HepG2 (cell line): ENCODE measurements around the gene MED4. TPM values are rescaled to one million over a fixed set of nuclear protein-coding genes. Genes with fewer than 3 reads are reported as not detected.
A peak's percentile ranks its signal among the peaks of the same experiment; 100 is the strongest.

Experiments used
- ATAD3A ChIP-seq: sonication (generic); formaldehyde crosslinking; IDR thresholded peaks from 2 replicates; pipeline ENCODE4 v1.4.0; 2020; ENCODE audit warnings: missing genetic modification reagents
- GTF3A ChIP-seq: sonication (generic); formaldehyde crosslinking; conservative IDR thresholded peaks from 2 replicates; pipeline ENCODE4 v1.4.0; 2020; ENCODE audit warnings: mild to moderate bottlenecking, missing genetic modification reagents
- MYC ChIP-seq: sonication (generic); formaldehyde crosslinking; IDR thresholded peaks from 2 replicates; pipeline ENCODE4 v1.9.0; 2021; ENCODE audit warnings: missing genetic modification reagents, borderline replicate concordance
- PAF1 ChIP-seq: IDR thresholded peaks from 2 replicates; pipeline ENCODE4 v1.6.1; 2016; ENCODE audit warnings: missing genetic modification reagents, missing compliant biosample characterization
- SP1 ChIP-seq, 2 experiments: fragments of 450-650 bp in 1 of 2; sonication (generic) in 1 of 2; formaldehyde crosslinking in 1 of 2; IDR thresholded peaks; 2 replicates each; pipeline versions ENCODE4 v1.4.0 to v1.6.1; 2016 to 2020; ENCODE audit warnings: missing genetic modification reagents in 1 of 2
- TGIF2 ChIP-seq: IDR thresholded peaks from 2 replicates; pipeline ENCODE4 v1.6.1; 2016; ENCODE audit warnings: control low read depth, missing compliant biosample characterization
- ZBTB8A ChIP-seq: sonication (generic); formaldehyde crosslinking; IDR thresholded peaks from 2 replicates; pipeline ENCODE4 v1.4.0; 2020; ENCODE audit warnings: mild to moderate bottlenecking, low read depth, missing genetic modification reagents, borderline replicate concordance
- ZNF138 ChIP-seq: sonication (generic); formaldehyde crosslinking; IDR thresholded peaks from 2 replicates; pipeline ENCODE4 v1.5.0; 2020; ENCODE audit warnings: mild to moderate bottlenecking, low read depth, missing genetic modification reagents
- ZNF660 ChIP-seq: sonication (generic); formaldehyde crosslinking; IDR thresholded peaks from 2 replicates; pipeline ENCODE4 v1.5.1; 2020; ENCODE audit warnings: mild to moderate bottlenecking, low read depth, missing genetic modification reagents, borderline replicate concordance
- ZNF775 ChIP-seq: sonication (generic); formaldehyde crosslinking; IDR thresholded peaks from 2 replicates; pipeline ENCODE4 v1.4.0; 2020; ENCODE audit warnings: missing genetic modification reagents, mild to moderate bottlenecking, moderate library complexity, borderline replicate concordance
- ZNF780A ChIP-seq: sonication (generic); formaldehyde crosslinking; IDR thresholded peaks from 2 replicates; pipeline ENCODE4 v1.8.0; 2022; ENCODE audit warnings: mild to moderate bottlenecking, missing genetic modification reagents, moderate library complexity
- polyA plus RNA-seq, 8 experiments: library from polyadenylated mRNA; depleted of rRNA in 3 of 8; stranded (reverse) in 7 of 8; unstranded in 1 of 8; fragments of >200 nt; fragmentation: Illumina TruSeq in 4 of 8; extraction: Trizol in 4 of 8; gene quantifications; 2 replicates each; pipeline versions ENCODE4 v1.2.1 to v1.2.3, GENCODE V29; 2011 to 2016; ENCODE audit warnings: low read depth in 4 of 8, missing spikeins in 1 of 8, mixed read lengths in 1 of 8; ENCODE audit not compliant: insufficient read depth in 1 of 8
- total RNA-seq, 5 experiments: library from RNA; depleted of rRNA; stranded (reverse); fragments of >200 nt; fragmentation: Illumina TruSeq; extraction: Trizol; gene quantifications; 2 replicates each; pipeline ENCODE4 v1.2.3, GENCODE V29; 2016; ENCODE audit warnings: low read depth in 1 of 5
- TF ChIP-seq, protein P1 (sequence below): sonication (generic); formaldehyde crosslinking; IDR thresholded peaks from 2 replicates; pipeline ENCODE4 v1.4.0; 2020; ENCODE audit warnings: missing genetic modification reagents
- TF ChIP-seq, protein P2 (sequence below): conservative IDR thresholded peaks from 2 replicates; pipeline ENCODE4 v1.6.1; 2018; ENCODE audit warnings: missing genetic modification reagents
- TF ChIP-seq, protein P3 (sequence below): sonication (generic); formaldehyde crosslinking; IDR thresholded peaks from 2 replicates; pipeline ENCODE4 v1.4.0; 2020; ENCODE audit warnings: missing genetic modification reagents
- TF ChIP-seq, protein P4 (sequence below): sonication (generic); formaldehyde crosslinking; IDR thresholded peaks from 2 replicates; pipeline ENCODE4 v1.8.0; 2022; ENCODE audit warnings: missing genetic modification reagents, mild to moderate bottlenecking, borderline replicate concordance
- TF ChIP-seq, protein P5 (sequence below): sonication (generic); formaldehyde crosslinking; IDR thresholded peaks from 2 replicates; pipeline ENCODE4 v1.5.1; 2020; ENCODE audit warnings: missing genetic modification reagents, mild to moderate bottlenecking, borderline replicate concordance
- TF ChIP-seq, protein P6 (sequence below): sonication (generic); formaldehyde crosslinking; conservative IDR thresholded peaks from 2 replicates; pipeline ENCODE4 v1.4.0; 2020; ENCODE audit warnings: missing genetic modification reagents

The MED4 gene
- total and polyA plus RNA-seq, 2 of the 13 experiments (the other 11 are each of a cell fraction or from before 2014, with no cell fraction given): 49.4 to 57.8 TPM

DNA sequence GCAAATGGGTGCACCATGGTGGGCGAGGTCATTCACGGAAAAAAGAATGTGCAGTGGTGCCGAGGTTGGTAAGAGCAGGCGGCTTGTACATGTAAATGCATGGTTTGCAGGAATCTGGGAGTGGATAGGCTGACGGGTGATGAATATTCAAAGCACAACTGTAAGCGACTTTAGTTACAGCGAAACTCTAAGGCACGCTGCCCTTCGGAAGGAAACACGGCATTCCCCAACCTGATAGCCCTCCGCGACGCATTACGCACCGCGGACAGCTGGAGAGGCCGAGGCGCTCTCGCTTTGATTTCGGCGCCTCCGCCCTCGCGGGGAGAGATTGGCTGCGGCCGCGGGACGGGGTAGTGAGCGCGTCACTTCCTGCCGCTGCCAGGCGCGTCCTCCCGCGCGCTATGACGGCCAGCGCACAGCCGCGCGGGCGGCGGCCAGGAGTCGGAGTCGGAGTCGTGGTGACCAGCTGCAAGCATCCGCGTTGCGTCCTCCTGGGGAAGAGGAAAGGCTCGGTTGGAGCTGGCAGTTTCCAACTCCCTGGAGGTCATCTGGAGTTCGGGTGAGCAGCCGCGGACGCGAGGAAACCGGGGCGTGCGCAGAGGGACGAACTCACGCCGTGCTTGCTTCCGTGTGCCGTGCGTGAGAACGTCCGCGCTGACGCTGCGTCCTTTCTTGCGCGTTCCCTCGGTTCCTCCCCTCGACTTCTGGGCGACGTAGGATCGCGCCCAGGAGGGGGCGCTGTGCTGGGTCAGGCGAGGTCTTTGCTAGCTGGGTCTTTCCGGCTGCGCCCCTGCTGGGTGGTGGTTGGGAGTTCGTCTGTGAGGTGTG lies 57.3 kb downstream of the MED4 start, which contains the start of gene NUDT15 (continued):
- TF ChIP-seq ATAD3A (CRISPR knock-in tag) (0 out of 2 replicates have a peak, but pooled peaks have one; percentile 59), ZBTB8A (CRISPR knock-in tag) (0 out of 2 replicates have a peak, but pooled peaks have one; percentile 79), TGIF2 (CRISPR knock-in tag) (peak; percentile 97), GTF3A (CRISPR knock-in tag) (peak; percentile 76; the same call in 1 of the 2 replicates), PAF1 (CRISPR knock-in tag) (no peak; the same call in 1 of the 2 replicates), ZNF780A (no peak), ZNF138 (peak; percentile 89), ZNF660 (CRISPR knock-in tag) (no peak; the same call in 1 of the 2 replicates), ZNF775 (0 out of 2 replicates have a peak, but pooled peaks have one; percentile 68), SP1 (IDR thresholded peaks at IDR 0.05) (no peak), SP1 (CRISPR knock-in tag; IDR thresholded peaks at IDR 0.05) (peak; percentile 68), MYC (CRISPR knock-in tag) (peak; percentile 97)
- TF ChIP-seq, protein P1, sequence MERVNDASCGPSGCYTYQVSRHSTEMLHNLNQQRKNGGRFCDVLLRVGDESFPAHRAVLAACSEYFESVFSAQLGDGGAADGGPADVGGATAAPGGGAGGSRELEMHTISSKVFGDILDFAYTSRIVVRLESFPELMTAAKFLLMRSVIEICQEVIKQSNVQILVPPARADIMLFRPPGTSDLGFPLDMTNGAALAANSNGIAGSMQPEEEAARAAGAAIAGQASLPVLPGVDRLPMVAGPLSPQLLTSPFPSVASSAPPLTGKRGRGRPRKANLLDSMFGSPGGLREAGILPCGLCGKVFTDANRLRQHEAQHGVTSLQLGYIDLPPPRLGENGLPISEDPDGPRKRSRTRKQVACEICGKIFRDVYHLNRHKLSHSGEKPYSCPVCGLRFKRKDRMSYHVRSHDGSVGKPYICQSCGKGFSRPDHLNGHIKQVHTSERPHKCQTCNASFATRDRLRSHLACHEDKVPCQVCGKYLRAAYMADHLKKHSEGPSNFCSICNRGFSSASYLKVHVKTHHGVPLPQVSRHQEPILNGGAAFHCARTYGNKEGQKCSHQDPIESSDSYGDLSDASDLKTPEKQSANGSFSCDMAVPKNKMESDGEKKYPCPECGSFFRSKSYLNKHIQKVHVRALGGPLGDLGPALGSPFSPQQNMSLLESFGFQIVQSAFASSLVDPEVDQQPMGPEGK (CRISPR knock-in tag): no peak; the same call in 1 of the 2 replicates
- TF ChIP-seq, protein P2, sequence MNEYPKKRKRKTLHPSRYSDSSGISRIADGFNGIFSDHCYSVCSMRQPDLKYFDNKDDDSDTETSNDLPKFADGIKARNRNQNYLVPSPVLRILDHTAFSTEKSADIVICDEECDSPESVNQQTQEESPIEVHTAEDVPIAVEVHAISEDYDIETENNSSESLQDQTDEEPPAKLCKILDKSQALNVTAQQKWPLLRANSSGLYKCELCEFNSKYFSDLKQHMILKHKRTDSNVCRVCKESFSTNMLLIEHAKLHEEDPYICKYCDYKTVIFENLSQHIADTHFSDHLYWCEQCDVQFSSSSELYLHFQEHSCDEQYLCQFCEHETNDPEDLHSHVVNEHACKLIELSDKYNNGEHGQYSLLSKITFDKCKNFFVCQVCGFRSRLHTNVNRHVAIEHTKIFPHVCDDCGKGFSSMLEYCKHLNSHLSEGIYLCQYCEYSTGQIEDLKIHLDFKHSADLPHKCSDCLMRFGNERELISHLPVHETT (CRISPR knock-in tag): peak; percentile 86
- TF ChIP-seq, protein P3, sequence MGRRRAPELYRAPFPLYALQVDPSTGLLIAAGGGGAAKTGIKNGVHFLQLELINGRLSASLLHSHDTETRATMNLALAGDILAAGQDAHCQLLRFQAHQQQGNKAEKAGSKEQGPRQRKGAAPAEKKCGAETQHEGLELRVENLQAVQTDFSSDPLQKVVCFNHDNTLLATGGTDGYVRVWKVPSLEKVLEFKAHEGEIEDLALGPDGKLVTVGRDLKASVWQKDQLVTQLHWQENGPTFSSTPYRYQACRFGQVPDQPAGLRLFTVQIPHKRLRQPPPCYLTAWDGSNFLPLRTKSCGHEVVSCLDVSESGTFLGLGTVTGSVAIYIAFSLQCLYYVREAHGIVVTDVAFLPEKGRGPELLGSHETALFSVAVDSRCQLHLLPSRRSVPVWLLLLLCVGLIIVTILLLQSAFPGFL (CRISPR knock-in tag): 0 out of 2 replicates have a peak, but pooled peaks have one; percentile 19
- TF ChIP-seq, protein P4, sequence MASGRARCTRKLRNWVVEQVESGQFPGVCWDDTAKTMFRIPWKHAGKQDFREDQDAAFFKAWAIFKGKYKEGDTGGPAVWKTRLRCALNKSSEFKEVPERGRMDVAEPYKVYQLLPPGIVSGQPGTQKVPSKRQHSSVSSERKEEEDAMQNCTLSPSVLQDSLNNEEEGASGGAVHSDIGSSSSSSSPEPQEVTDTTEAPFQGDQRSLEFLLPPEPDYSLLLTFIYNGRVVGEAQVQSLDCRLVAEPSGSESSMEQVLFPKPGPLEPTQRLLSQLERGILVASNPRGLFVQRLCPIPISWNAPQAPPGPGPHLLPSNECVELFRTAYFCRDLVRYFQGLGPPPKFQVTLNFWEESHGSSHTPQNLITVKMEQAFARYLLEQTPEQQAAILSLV: peak; percentile 96
- TF ChIP-seq, protein P5, sequence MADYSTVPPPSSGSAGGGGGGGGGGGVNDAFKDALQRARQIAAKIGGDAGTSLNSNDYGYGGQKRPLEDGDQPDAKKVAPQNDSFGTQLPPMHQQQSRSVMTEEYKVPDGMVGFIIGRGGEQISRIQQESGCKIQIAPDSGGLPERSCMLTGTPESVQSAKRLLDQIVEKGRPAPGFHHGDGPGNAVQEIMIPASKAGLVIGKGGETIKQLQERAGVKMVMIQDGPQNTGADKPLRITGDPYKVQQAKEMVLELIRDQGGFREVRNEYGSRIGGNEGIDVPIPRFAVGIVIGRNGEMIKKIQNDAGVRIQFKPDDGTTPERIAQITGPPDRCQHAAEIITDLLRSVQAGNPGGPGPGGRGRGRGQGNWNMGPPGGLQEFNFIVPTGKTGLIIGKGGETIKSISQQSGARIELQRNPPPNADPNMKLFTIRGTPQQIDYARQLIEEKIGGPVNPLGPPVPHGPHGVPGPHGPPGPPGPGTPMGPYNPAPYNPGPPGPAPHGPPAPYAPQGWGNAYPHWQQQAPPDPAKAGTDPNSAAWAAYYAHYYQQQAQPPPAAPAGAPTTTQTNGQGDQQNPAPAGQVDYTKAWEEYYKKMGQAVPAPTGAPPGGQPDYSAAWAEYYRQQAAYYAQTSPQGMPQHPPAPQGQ (CRISPR knock-in tag): no peak
- TF ChIP-seq, protein P6, sequence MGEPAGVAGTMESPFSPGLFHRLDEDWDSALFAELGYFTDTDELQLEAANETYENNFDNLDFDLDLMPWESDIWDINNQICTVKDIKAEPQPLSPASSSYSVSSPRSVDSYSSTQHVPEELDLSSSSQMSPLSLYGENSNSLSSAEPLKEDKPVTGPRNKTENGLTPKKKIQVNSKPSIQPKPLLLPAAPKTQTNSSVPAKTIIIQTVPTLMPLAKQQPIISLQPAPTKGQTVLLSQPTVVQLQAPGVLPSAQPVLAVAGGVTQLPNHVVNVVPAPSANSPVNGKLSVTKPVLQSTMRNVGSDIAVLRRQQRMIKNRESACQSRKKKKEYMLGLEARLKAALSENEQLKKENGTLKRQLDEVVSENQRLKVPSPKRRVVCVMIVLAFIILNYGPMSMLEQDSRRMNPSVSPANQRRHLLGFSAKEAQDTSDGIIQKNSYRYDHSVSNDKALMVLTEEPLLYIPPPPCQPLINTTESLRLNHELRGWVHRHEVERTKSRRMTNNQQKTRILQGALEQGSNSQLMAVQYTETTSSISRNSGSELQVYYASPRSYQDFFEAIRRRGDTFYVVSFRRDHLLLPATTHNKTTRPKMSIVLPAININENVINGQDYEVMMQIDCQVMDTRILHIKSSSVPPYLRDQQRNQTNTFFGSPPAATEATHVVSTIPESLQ (CRISPR knock-in tag): no peak
